GM23338 (cell line): ENCODE measurements around the gene MARK3. TPM values are rescaled to one million over a fixed set of nuclear protein-coding genes. Genes with fewer than 3 reads are reported as not detected.

Experiments
- ATAC-seq: fragments of 200-7000 bp; cut with Tn5 transposase; 3 replicates; pipeline ENCODE4 v1.9.1; 2020
- DNase-seq: peaks from one replicate; pipeline ENCODE4 v3.0.0-alpha.2; 2015; ENCODE audit warnings: low spot score
- H2AFZ ChIP-seq: fragments of 200-600 bp; sonication (generic); 2 replicates; pipeline ENCODE4 v1.8.0; 2016; ENCODE audit warnings: antibody characterized with exemption, mild to moderate bottlenecking, moderate library complexity
- H3F3A ChIP-seq: fragments of 200-600 bp; sonication (generic); replicated peaks from 2 replicates; pipeline ENCODE4 v1.8.0; 2017; ENCODE audit warnings: antibody characterized with exemption, mixed run types, low read depth
- H3K27ac ChIP-seq: fragments of 200-600 bp; sonication (generic); 2 replicates; pipeline ENCODE4 v1.6.1; 2016; ENCODE audit warnings: low read depth
- H3K27me3 ChIP-seq: fragments of 200-600 bp; sonication (generic); 2 replicates; pipeline ENCODE4 v1.8.0; 2016; ENCODE audit warnings: mild to moderate bottlenecking, mixed run types, moderate library complexity; ENCODE audit not compliant: insufficient read depth
- H3K36me3 ChIP-seq: fragments of 200-600 bp; sonication (generic); 2 replicates; pipeline ENCODE4 v1.8.0; 2016; ENCODE audit warnings: mild to moderate bottlenecking; ENCODE audit not compliant: insufficient read depth
- H3K4me1 ChIP-seq: fragments of 200-600 bp; sonication (generic); 2 replicates; pipeline ENCODE4 v1.8.0; 2016; ENCODE audit warnings: mild to moderate bottlenecking, moderate library complexity; ENCODE audit not compliant: insufficient read depth
- H3K4me2 ChIP-seq: fragments of 200-600 bp; sonication (generic); 2 replicates; pipeline ENCODE4 v1.7.1; 2017; ENCODE audit warnings: mixed run types
- H3K4me3 ChIP-seq: fragments of 200-600 bp; sonication (generic); 2 replicates; pipeline ENCODE4 v1.6.1; 2016; ENCODE audit warnings: mixed run types
- H3K79me2 ChIP-seq: fragments of 200-600 bp; sonication (generic); replicated peaks from 2 replicates; pipeline ENCODE4 v1.8.0; 2017; ENCODE audit warnings: mild to moderate bottlenecking; ENCODE audit not compliant: insufficient read depth
- H3K9me2 ChIP-seq: fragments of 200-600 bp; sonication (generic); 2 replicates; pipeline ENCODE4 v1.8.0; 2017; ENCODE audit not compliant: insufficient read depth
- H4K20me1 ChIP-seq: fragments of 200-600 bp; sonication (generic); replicated peaks from 2 replicates; pipeline ENCODE4 v1.8.0; 2017; ENCODE audit warnings: mild to moderate bottlenecking; ENCODE audit not compliant: insufficient read depth
- H3K27ac Mint-ChIP-seq: 2 replicates; pipeline ENCODE4 v1.8.0; 2020; ENCODE audit warnings: inconsistent platforms, mild to moderate bottlenecking, moderate library complexity, mixed read lengths
- H3K27me3 Mint-ChIP-seq: 3 replicates; pipeline ENCODE4 v1.8.0; 2022; ENCODE audit warnings: low read depth, mild to moderate bottlenecking, moderate library complexity, mixed read lengths, inconsistent platforms; ENCODE audit not compliant: insufficient read depth, poor library complexity
- H3K36me3 Mint-ChIP-seq: 3 replicates; pipeline ENCODE4 v1.8.0; 2021; ENCODE audit warnings: low read depth, mild to moderate bottlenecking, inconsistent platforms, moderate library complexity, mixed read lengths
- H3K4me1 Mint-ChIP-seq: 3 replicates; pipeline ENCODE4 v1.8.0; 2020; ENCODE audit warnings: mild to moderate bottlenecking, inconsistent platforms, mixed read lengths
- H3K4me3 Mint-ChIP-seq: 3 replicates; pipeline ENCODE4 v1.8.0; 2021; ENCODE audit warnings: moderate library complexity, mild to moderate bottlenecking, inconsistent platforms, mixed read lengths
- H3K9me3 Mint-ChIP-seq: 3 replicates; pipeline ENCODE4 v1.8.0; 2020; ENCODE audit warnings: moderate library complexity, mild to moderate bottlenecking, inconsistent platforms, mixed read lengths
- CREB1 ChIP-seq: fragments of 250-450 bp; sonication (Bioruptor Pico); IDR thresholded peaks from 2 replicates; pipeline ENCODE4 v1.5.0; 2020; ENCODE audit warnings: low read depth, mild to moderate bottlenecking, moderate library complexity
- CTCF ChIP-seq, 2 experiments: fragments of 200-600 bp in 1 of 2; sonication (generic) in 1 of 2; conservative IDR thresholded peaks; 2 replicates each; pipeline versions ENCODE4 v1.5.1 to v1.6.1; 2016 to 2017; ENCODE audit warnings: antibody characterized with exemption in 2 of 2, low read depth in 2 of 2, mild to moderate bottlenecking in 2 of 2, moderate library complexity in 1 of 2
- POLR2AphosphoS5 ChIP-seq: IDR thresholded peaks from 2 replicates; pipeline ENCODE4 v1.6.1; 2016; ENCODE audit warnings: antibody characterized with exemption, low read depth
- REST ChIP-seq: IDR thresholded peaks from one replicate; pipeline ENCODE4 v1.6.1; 2018; ENCODE audit warnings: antibody characterized with exemption; ENCODE audit not compliant: unreplicated experiment
- ZNF331 ChIP-seq: fragments of 250-450 bp; sonication (Bioruptor Pico); IDR thresholded peaks from 2 replicates; pipeline ENCODE4 v1.5.0; 2020; ENCODE audit warnings: low read depth, mild to moderate bottlenecking, moderate library complexity
- polyA plus RNA-seq: library from polyadenylated mRNA; unstranded; fragments of >200 nt; fragmentation: Nextera tagmentation; extraction: Ambion mirVana; gene quantifications from 2 replicates; pipeline ENCODE4 v1.2.1, GENCODE V29; 2016
- total RNA-seq: library from RNA; depleted of rRNA; stranded (reverse); fragments of >200 nt; shearing (Covaris generic); gene quantifications from 2 replicates; pipeline ENCODE4 v1.2.3, GENCODE V29; 2014

Gene MARK3
- total and polyA plus RNA-seq, 2 experiments from 2014 or later, result 45.9 to 69.7 TPM

GRCh38 chr14:103530390-103530789 lies 145.2 kb downstream of the MARK3 start:
- Mint-ChIP-seq H3K27me3 (peaks cover 18% of the 10 kb centered on the region), H3K4me3 (peak overlapping the region; percentile 96), H3K27ac (0 out of 2 replicates have a peak overlapping the region, but pooled peaks have one; percentile 36), H3K36me3 (peaks cover 4% of the 10 kb centered on the region; the same call in 1 of the 3 replicates), H3K4me1 (peaks cover 19% of the 10 kb centered on the region), H3K9me3 (no peaks in the 10 kb centered on the region; the same call in 2 of the 3 replicates)
- Histone ChIP-seq H3K4me1 (peaks cover 4% of the 10 kb centered on the region; the same call in 1 of the 2 replicates), H3K36me3 (no peaks in the 10 kb centered on the region), H3K27ac (no peak overlapping the region), H3K27me3 (peaks cover 5% of the 10 kb centered on the region; the same call in 1 of the 2 replicates), H3K79me2 (peaks cover 22% of the 10 kb centered on the region), H3K9me2 (no peaks in the 10 kb centered on the region), H3K4me2 (peak overlapping the region; percentile 97), H3K4me3 (peak overlapping the region; percentile 97), H3F3A (0 out of 2 replicates have a peak, but pooled peaks cover 6% of the 10 kb centered on the region), H4K20me1 (peaks cover 10% of the 10 kb centered on the region), H2AFZ (no peak overlapping the region)
- ATAC-seq, result peak; percentile 47
- peak; percentile 79 for DNase-seq
- TF ChIP-seq POLR2AphosphoS5 (no peak), REST (peak; percentile 91)

GRCh38 chr14:103530831-103531230 lies 145.6 kb downstream of the MARK3 start:
- DNase-seq, result no peak
- no peaks in the 10 kb centered on the region for H3K36me3 ChIP-seq
- no peak overlapping the region for H2AFZ ChIP-seq
- peaks cover 10% of the 10 kb centered on the region for H4K20me1 ChIP-seq
- TF ChIP-seq CREB1 (CRISPR knock-in tag) (no peak), CTCF (conservative IDR thresholded peaks at IDR 0.05; ENCODE audit: low read depth in 2 of 2) (no peak), ZNF331 (no peak)
- H3K4me1 ChIP-seq, result peaks cover 4% of the 10 kb centered on the region; the same call in 1 of the 2 replicates
- H3K27ac ChIP-seq, result no peak overlapping the region
- Mint-ChIP-seq H3K9me3 (no peaks in the 10 kb centered on the region; the same call in 2 of the 3 replicates), H3K4me3 (peak overlapping the region; percentile 96; the same call in 2 of the 3 replicates), H3K4me1 (peaks cover 19% of the 10 kb centered on the region), H3K36me3 (peaks cover 4% of the 10 kb centered on the region; the same call in 1 of the 3 replicates), H3K27me3 (peaks cover 16% of the 10 kb centered on the region), H3K27ac (no peak overlapping the region)
- no peak overlapping the region for H3K4me3 ChIP-seq
- peaks cover 22% of the 10 kb centered on the region for H3K79me2 ChIP-seq
- ATAC-seq, result no peak
- no peak overlapping the region for H3K4me2 ChIP-seq
- H3F3A ChIP-seq, result 0 out of 2 replicates have a peak, but pooled peaks cover 6% of the 10 kb centered on the region
- no peaks in the 10 kb centered on the region for H3K9me2 ChIP-seq
- H3K27me3 ChIP-seq, result peaks cover under 1% of the 10 kb centered on the region; the same call in 1 of the 2 replicates
